ENCODE measurements around the gene TMEM184B. TPM values are rescaled to one million over a fixed set of nuclear protein-coding genes. Genes with fewer than 3 reads are reported as not detected.

The TMEM184B gene
- total RNA-seq, 1 experiment from 2014 or later = 54.2 TPM

DNA sequence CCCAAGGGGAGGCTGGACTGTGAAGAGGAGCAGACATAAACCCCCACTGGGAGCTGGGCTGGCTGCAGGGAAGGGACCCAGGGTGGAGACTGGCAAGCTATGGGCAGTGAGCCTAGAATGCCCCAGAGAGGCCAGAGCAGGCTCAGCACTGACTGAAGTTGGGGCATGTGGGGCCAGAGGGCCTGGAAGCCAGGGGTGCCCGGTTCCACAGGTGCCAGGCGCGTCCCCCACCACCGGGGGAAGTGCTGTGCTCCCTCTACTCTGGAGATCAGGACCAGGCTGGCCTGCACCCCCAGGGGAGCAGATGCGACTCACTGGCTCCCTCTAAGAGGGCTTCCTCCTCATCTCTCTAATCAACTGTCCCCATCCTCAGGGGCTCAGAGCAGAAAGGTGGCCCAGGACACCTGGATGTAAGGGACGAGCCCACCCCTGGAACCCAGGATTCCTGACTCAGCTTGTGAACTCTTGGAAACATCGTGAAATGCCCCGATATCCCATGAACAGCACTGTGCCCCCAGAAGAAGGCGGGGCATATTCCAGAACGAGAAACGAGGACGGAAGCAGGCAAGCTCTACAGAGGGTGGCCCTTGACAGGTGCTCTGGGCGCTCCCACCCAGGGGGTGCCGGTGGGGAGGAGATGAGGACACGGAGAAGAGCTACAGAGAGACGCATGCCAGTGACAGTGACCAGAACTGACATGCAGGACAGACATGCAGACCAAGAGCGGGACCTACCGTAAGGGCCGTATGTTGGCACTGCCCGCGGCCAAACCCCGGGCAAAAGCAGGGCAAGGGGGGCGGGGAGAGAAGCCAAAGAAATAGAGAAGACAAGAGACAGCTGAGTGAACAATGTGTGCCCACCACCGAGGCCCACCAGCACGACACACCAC, 50.7 kb downstream of the TMEM184B start:
- peaks cover 25% of the 10 kb centered on the region for H3K4me1 ChIP-seq (ENCODE audit: control insufficient read depth, insufficient read depth, low read length)
- H3K36me3 ChIP-seq (ENCODE audit: control insufficient read depth, insufficient read depth, low read length) = no peaks in the 10 kb centered on the region
- CTCF ChIA-PET = interaction anchor here (0.5 to 0.6 kb wide), 2 partner anchors 32 to 170 kb away, joined by 3 to 5 read pairs; no protein-coding TSS in a partner anchor
- in situ Hi-C loops (cut with HindIII; ENCODE audit: low pct_unique_long_range_greater_than_20kb, low sequenced_read_pairs) = no loop called here
- no peak for ATAC-seq
- TF ChIP-seq POLR2AphosphoS5 (IDR thresholded peaks at IDR 0.05; ENCODE audit: low read depth, low read length) (no peak), TCF7L2 (IDR thresholded peaks at IDR 0.05; ENCODE audit: low read depth, low read length) (no peak), SIN3A (IDR thresholded peaks at IDR 0.05; ENCODE audit: borderline replicate concordance, insufficient read depth, low read depth, low read length) (no peak), REST (IDR thresholded peaks at IDR 0.05; ENCODE audit: insufficient read depth in 1 of 2, low read depth in 2 of 2, low read length in 1 of 2) (no peak)
- TF ChIP-seq, protein P1, sequence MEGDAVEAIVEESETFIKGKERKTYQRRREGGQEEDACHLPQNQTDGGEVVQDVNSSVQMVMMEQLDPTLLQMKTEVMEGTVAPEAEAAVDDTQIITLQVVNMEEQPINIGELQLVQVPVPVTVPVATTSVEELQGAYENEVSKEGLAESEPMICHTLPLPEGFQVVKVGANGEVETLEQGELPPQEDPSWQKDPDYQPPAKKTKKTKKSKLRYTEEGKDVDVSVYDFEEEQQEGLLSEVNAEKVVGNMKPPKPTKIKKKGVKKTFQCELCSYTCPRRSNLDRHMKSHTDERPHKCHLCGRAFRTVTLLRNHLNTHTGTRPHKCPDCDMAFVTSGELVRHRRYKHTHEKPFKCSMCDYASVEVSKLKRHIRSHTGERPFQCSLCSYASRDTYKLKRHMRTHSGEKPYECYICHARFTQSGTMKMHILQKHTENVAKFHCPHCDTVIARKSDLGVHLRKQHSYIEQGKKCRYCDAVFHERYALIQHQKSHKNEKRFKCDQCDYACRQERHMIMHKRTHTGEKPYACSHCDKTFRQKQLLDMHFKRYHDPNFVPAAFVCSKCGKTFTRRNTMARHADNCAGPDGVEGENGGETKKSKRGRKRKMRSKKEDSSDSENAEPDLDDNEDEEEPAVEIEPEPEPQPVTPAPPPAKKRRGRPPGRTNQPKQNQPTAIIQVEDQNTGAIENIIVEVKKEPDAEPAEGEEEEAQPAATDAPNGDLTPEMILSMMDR (IDR thresholded peaks at IDR 0.05) = no peak
- POLR2A ChIA-PET = no interaction called here
- no peaks in the 10 kb centered on the region for H3K9me3 ChIP-seq (ENCODE audit: control insufficient read depth, insufficient read depth, low read depth, low read length)
- no peak overlapping the region for H3K27ac ChIP-seq (ENCODE audit: low read length)
- no peak overlapping the region for H3K4me3 ChIP-seq (ENCODE audit: low read depth in 2 of 2, low read length in 2 of 2)
- H3K27me3 ChIP-seq (ENCODE audit: control insufficient read depth, insufficient read depth, low read length) = no peaks in the 10 kb centered on the region
- intact Hi-C loops (cut with micrococcal nuclease; ENCODE audit: unreplicated experiment) = no loop called here
- no TSS peak for BruUV-seq (replicated peaks)
- DNase-seq (ENCODE audit: low read depth, low spot score) = no peak

DNA sequence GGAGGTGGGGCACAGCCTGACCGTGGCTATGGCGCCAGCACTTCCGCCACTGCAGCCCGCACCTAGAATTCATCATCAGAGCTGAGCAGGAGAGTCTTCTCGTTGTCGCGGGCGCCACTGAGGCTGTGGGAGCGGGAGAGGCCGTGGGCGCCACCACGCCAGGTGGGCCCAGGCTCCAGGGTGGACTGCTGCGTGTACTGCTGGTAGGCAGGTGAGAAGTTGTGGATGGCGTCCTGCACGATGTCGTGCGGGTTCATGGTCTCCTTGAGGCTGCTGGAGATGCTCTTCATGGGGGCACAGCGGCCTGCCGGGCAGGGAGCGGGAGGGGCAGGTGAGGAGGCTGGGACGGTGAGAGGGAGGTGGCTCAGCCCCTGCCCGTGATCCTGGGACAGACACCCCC, 51.4 kb downstream of the TMEM184B start:
- Histone ChIP-seq H3K4me3 (ENCODE audit: low read depth in 2 of 2, low read length in 2 of 2) (no peak overlapping the region), H3K4me1 (ENCODE audit: control insufficient read depth, insufficient read depth, low read length) (peaks cover 25% of the 10 kb centered on the region), H3K9me3 (ENCODE audit: control insufficient read depth, insufficient read depth, low read depth, low read length) (no peaks in the 10 kb centered on the region), H3K27me3 (ENCODE audit: control insufficient read depth, insufficient read depth, low read length) (no peaks in the 10 kb centered on the region), H3K36me3 (ENCODE audit: control insufficient read depth, insufficient read depth, low read length) (no peaks in the 10 kb centered on the region), H3K27ac (ENCODE audit: low read length) (no peak overlapping the region)
- intact Hi-C loops (cut with micrococcal nuclease; ENCODE audit: unreplicated experiment) = no loop called here
- CTCF ChIA-PET = interaction anchor here (0.5 kb wide), 1 partner anchor 32 kb away, joined by 5 read pairs; no protein-coding TSS in a partner anchor
- POLR2A ChIA-PET = no interaction called here
- no peak for DNase-seq (ENCODE audit: low read depth, low spot score)
- ATAC-seq = no peak
- BruUV-seq (replicated peaks) = no TSS peak
- TF ChIP-seq, protein P1 (IDR thresholded peaks at IDR 0.05) = no peak
- no peak for TF ChIP-seq POLR2AphosphoS5 (IDR thresholded peaks at IDR 0.05; ENCODE audit: low read depth, low read length)
- no peak for TF ChIP-seq SIN3A (IDR thresholded peaks at IDR 0.05; ENCODE audit: borderline replicate concordance, insufficient read depth, low read depth, low read length)
- TF ChIP-seq REST (IDR thresholded peaks at IDR 0.05; ENCODE audit: insufficient read depth in 1 of 2, low read depth in 2 of 2, low read length in 1 of 2) = no peak
- TF ChIP-seq TCF7L2 (IDR thresholded peaks at IDR 0.05; ENCODE audit: low read depth, low read length) = no peak
- in situ Hi-C loops (cut with HindIII; ENCODE audit: low pct_unique_long_range_greater_than_20kb, low sequenced_read_pairs) = no loop called here

Measured in Panc1 (cell line).